Activated B cell treated with CpG ODN at 0.5 μM for 24 hours (primary cell): ENCODE data around the gene BPIFB2. TPM values are rescaled to one million over a fixed set of nuclear protein-coding genes. Genes with fewer than 3 reads are reported as not detected.

ENCODE experiments used
- ATAC-seq: fragments of 200-7000 bp; cut with Tn5 transposase; one replicate; pipeline ENCODE4 v1.10.0; 2021; ENCODE audit warnings: low read depth, mild to moderate bottlenecking, moderate library complexity
- CTCF ChIA-PET: fragments of 350-600 bp; sonication (Branson Sonifier 250); formaldehyde crosslinking; loops from one replicate; lab custom pipeline; 2021; ENCODE audit warnings: antibody characterized with exemption; lab: Charles Lee
- POLR2A ChIA-PET: fragments of 350-600 bp; sonication (Branson Sonifier 250); formaldehyde crosslinking; loops from one replicate; lab custom pipeline; 2021; ENCODE audit warnings: antibody characterized with exemption; lab: Charles Lee
- DNase-seq: peaks from one replicate; pipeline ENCODE4 v3.0.0; 2022
- H3K27ac Mint-ChIP-seq: one replicate; pipeline ENCODE4 v1.8.0; 2020; ENCODE audit warnings: mixed read lengths
- H3K27me3 Mint-ChIP-seq: one replicate; pipeline ENCODE4 v1.8.0; 2021; ENCODE audit warnings: mixed read lengths
- H3K36me3 Mint-ChIP-seq: one replicate; pipeline ENCODE4 v1.8.0; 2021; ENCODE audit warnings: low read depth, mixed read lengths
- H3K4me1 Mint-ChIP-seq: one replicate; pipeline ENCODE4 v1.8.0; 2021; ENCODE audit warnings: mixed read lengths
- H3K4me3 Mint-ChIP-seq: one replicate; pipeline ENCODE4 v1.8.0; 2020; ENCODE audit warnings: mild to moderate bottlenecking, mixed read lengths
- H3K9me3 Mint-ChIP-seq: one replicate; pipeline ENCODE4 v1.8.0; 2020; ENCODE audit warnings: mixed read lengths
- intact Hi-C: fragments of 100-400 bp; cut with micrococcal nuclease; formaldehyde crosslinking; loops from one replicate; pipeline ENCODE4 v1.15.1; 2024
- total RNA-seq: library from RNA; stranded (reverse); gene quantifications from 2 replicates; pipeline ENCODE4 v1.2.3, GENCODE V29; 2022
- TF ChIP-seq, protein P1 (sequence below): fragments of 200-600 bp; IDR thresholded peaks from one replicate; pipeline ENCODE4 v1.8.0; 2022; ENCODE audit warnings: antibody characterized with exemption, mild to moderate bottlenecking

BPIFB2 gene
- total RNA-seq, 1 donor from 2014 or later, result not detected

DNA sequence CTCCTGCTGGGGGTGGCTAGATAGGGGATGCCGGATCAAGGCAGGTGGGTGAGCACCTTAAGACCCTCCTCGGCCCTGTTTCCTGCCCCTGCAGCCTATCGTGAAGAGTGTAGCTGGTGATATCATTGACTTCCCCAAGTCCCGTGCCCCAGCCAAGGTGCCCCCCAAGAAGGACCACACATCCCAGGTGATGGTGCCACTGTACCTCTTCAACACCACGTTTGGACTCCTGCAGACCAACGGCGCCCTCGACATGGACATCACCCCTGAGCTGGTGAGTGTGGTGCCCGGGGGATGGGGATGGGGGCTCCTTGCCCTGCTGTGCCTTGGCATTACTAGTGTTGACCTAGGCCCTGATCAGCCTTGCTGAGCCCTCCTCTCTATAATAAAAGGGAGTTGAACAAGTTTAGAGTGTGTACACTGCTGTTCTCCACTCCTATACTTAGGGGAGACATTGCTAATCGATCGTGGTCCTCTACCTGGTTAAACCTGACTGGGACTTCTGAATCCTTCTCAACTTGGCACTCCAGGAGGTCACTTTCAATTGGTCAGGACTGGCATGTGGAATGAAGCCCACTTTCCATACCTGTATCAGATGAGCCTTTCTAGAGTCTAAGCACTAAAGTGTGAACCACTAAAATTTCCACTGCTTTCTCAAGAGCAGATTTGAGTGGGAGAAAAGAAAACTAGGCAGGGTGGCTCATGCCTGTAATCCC is 57.2 kb downstream of the BPIFB2 start:
- Mint-ChIP-seq H3K9me3 (no peaks in the 10 kb centered on the region), H3K4me3 (no peak overlapping the region), H3K4me1 (no peaks in the 10 kb centered on the region), H3K27ac (no peak overlapping the region), H3K36me3 (no peaks in the 10 kb centered on the region), H3K27me3 (no peaks in the 10 kb centered on the region)
- ChIA-PET POLR2A (no interaction called here), CTCF (interaction anchor here (0.6 kb wide), 2 partner anchors 182 to 1904 kb away, joined by 3 to 4 read pairs; no protein-coding TSS in a partner anchor)
- DNase-seq, result no peak
- ATAC-seq, result no peak
- TF ChIP-seq, protein P1, sequence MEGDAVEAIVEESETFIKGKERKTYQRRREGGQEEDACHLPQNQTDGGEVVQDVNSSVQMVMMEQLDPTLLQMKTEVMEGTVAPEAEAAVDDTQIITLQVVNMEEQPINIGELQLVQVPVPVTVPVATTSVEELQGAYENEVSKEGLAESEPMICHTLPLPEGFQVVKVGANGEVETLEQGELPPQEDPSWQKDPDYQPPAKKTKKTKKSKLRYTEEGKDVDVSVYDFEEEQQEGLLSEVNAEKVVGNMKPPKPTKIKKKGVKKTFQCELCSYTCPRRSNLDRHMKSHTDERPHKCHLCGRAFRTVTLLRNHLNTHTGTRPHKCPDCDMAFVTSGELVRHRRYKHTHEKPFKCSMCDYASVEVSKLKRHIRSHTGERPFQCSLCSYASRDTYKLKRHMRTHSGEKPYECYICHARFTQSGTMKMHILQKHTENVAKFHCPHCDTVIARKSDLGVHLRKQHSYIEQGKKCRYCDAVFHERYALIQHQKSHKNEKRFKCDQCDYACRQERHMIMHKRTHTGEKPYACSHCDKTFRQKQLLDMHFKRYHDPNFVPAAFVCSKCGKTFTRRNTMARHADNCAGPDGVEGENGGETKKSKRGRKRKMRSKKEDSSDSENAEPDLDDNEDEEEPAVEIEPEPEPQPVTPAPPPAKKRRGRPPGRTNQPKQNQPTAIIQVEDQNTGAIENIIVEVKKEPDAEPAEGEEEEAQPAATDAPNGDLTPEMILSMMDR, result no peak
- intact Hi-C loops, result no loop called here

GRCh38 chr20:33065785-33066184 is 58.3 kb downstream of the BPIFB2 start:
- ChIA-PET CTCF (no interaction called here), POLR2A (no interaction called here)
- no peak for ATAC-seq
- Mint-ChIP-seq H3K36me3 (no peaks in the 10 kb centered on the region), H3K4me1 (no peaks in the 10 kb centered on the region), H3K27ac (no peak overlapping the region), H3K27me3 (no peaks in the 10 kb centered on the region), H3K9me3 (no peaks in the 10 kb centered on the region), H3K4me3 (no peak overlapping the region)
- DNase-seq, result no peak
- intact Hi-C loops, result no loop called here
- TF ChIP-seq, protein P1, result no peak

DNA sequence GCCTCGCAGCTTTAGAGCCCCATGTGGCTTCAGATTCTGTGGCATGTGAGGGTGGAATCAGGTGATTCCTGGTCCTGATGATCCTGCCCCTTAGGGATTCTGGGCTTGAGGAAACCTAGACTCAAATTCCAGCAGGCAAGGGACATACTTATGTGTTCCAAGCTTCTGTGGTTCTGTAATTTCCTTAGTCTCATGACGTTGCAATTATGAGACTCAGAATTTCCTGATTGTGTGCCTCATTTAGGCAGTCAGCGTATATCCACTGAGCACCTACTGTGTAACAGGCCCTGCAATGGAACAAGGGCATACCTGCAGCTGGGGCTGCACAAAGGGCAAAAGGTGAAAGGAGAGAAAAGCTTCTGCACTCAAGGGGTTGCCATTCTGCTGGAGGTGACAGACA is 60.3 kb downstream of the BPIFB2 start:
- H3K27ac Mint-ChIP-seq, result no peak overlapping the region
- H3K36me3 Mint-ChIP-seq, result no peaks in the 10 kb centered on the region
- H3K4me3 Mint-ChIP-seq, result no peak overlapping the region
- no peaks in the 10 kb centered on the region for H3K9me3 Mint-ChIP-seq
- no peaks in the 10 kb centered on the region for H3K27me3 Mint-ChIP-seq
- CTCF ChIA-PET, result no interaction called here
- ATAC-seq, result no peak
- no peaks in the 10 kb centered on the region for H3K4me1 Mint-ChIP-seq
- TF ChIP-seq, protein P1, result no peak
- intact Hi-C loops, result no loop called here
- DNase-seq, result no peak
- POLR2A ChIA-PET, result no interaction called here

- Mint-ChIP-seq H3K4me1 (no peaks in the 10 kb centered on the region), H3K4me3 (no peak overlapping the region), H3K27ac (no peak overlapping the region), H3K9me3 (no peaks in the 10 kb centered on the region), H3K36me3 (no peaks in the 10 kb centered on the region), H3K27me3 (no peaks in the 10 kb centered on the region)
- TF ChIP-seq, protein P1, result no peak
- intact Hi-C loops, result no loop called here
- DNase-seq, result no peak
- CTCF ChIA-PET, result no interaction called here
- POLR2A ChIA-PET, result no interaction called here
- no peak for ATAC-seq
Observed at GRCh38 chr20:33068251-33068939, 60.9 kb downstream of the BPIFB2 start.

DNA sequence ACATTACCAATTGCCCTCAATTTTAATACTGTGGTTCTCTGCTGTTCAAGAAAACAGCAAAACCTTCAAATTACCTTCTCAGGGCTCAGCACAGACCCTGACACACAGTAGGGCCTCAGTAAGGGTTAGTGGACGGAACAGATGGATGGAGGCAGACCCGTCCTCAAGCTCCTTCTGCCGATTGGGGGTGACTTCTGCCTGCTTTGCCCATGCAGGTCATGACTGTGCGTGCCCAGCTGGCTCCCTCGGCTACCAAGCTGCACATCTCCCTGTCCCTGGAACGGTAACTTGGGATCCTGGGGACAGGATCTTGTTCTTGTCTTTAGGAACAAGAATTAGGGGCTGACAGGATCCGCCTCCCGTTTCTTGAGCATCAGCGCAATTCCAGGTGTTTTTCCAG is 62.2 kb downstream of the BPIFB2 start:
- POLR2A ChIA-PET, result interaction anchor here (0.6 kb wide), 1 partner anchor 44 kb away, joined by 3 read pairs; no protein-coding TSS in a partner anchor
- H3K4me1 Mint-ChIP-seq, result no peaks in the 10 kb centered on the region
- TF ChIP-seq, protein P1, result no peak
- DNase-seq (no peak), ATAC-seq (no peak)
- H3K36me3 Mint-ChIP-seq, result no peaks in the 10 kb centered on the region
- intact Hi-C loops, result no loop called here
- no peaks in the 10 kb centered on the region for H3K9me3 Mint-ChIP-seq
- CTCF ChIA-PET, result no interaction called here
- no peak overlapping the region for H3K27ac Mint-ChIP-seq
- no peaks in the 10 kb centered on the region for H3K27me3 Mint-ChIP-seq
- no peak overlapping the region for H3K4me3 Mint-ChIP-seq
